ENCODE measurements around the gene CLEC4M. TPM values are rescaled to one million over a fixed set of nuclear protein-coding genes. Genes with fewer than 3 reads are reported as not detected.
A peak's percentile ranks its signal among the peaks of the same experiment; 100 is the strongest.

The CLEC4M gene
- total and polyA plus RNA-seq, 2 donors from 2014 or later, result 0.54 TPM; not detected in 1

- Histone ChIP-seq H3K36me3 (ENCODE audit: control insufficient read depth in 2 of 3, insufficient read depth in 3 of 3, low read length in 3 of 3) (no peaks in the 10 kb centered on the region), H3K27ac (ENCODE audit: low read depth in 2 of 2, low read length in 2 of 2) (no peak overlapping the region), H3K9ac (ENCODE audit: low read length in 3 of 3) (no peak overlapping the region), H3K4me1 (ENCODE audit: control insufficient read depth in 2 of 3, insufficient read depth in 2 of 3, low read depth in 1 of 3, low read length in 3 of 3) (no peaks in the 10 kb centered on the region), H3K27me3 (ENCODE audit: control insufficient read depth, insufficient read depth, low read length) (no peaks in the 10 kb centered on the region), H3K9me3 (ENCODE audit: control insufficient read depth in 2 of 3, insufficient read depth in 1 of 3, low read length in 3 of 3) (no peaks in the 10 kb centered on the region), H3K4me3 (ENCODE audit: low read length in 3 of 3) (no peak overlapping the region)
- no peak for TF ChIP-seq CTCF (IDR thresholded peaks at IDR 0.05; ENCODE audit: borderline replicate concordance, extremely low read depth, insufficient read depth)
- FAIRE-seq, result no peak
- no peak for DNase-seq
- intact Hi-C loops (cut with DNase I), result no loop called here
Measured at GRCh38 chr19:7795555-7796161, 32.6 kb downstream of the CLEC4M start.

- Histone ChIP-seq H3K4me3 (ENCODE audit: low read length in 3 of 3) (no peak overlapping the region), H3K4me1 (ENCODE audit: control insufficient read depth in 2 of 3, insufficient read depth in 2 of 3, low read depth in 1 of 3, low read length in 3 of 3) (no peaks in the 10 kb centered on the region), H3K27ac (ENCODE audit: low read depth in 2 of 2, low read length in 2 of 2) (no peak overlapping the region), H3K36me3 (ENCODE audit: control insufficient read depth in 2 of 3, insufficient read depth in 3 of 3, low read length in 3 of 3) (no peaks in the 10 kb centered on the region), H3K9ac (ENCODE audit: low read length in 3 of 3) (peak overlapping the region in 1 of 3 donors; percentile 19), H3K9me3 (ENCODE audit: control insufficient read depth in 2 of 3, insufficient read depth in 1 of 3, low read length in 3 of 3) (peaks cover 0 to 2% (median 0%) of the 10 kb centered on the region in 3 donors), H3K27me3 (ENCODE audit: control insufficient read depth, insufficient read depth, low read length) (no peaks in the 10 kb centered on the region)
- peak; percentile 65 for TF ChIP-seq CTCF (IDR thresholded peaks at IDR 0.05; ENCODE audit: borderline replicate concordance, extremely low read depth, insufficient read depth)
- DNase-seq (peak; percentile 80 to 93 (median 84)), FAIRE-seq (peak; percentile 88)
- intact Hi-C loops (cut with DNase I), result no loop called here
Measured at GRCh38 chr19:7799640-7800355, 36.8 kb downstream of the CLEC4M start.

GRCh38 chr19:7801020-7801570 lies 38.1 kb downstream of the CLEC4M start:
- DNase-seq, result no peak
- H3K27me3 ChIP-seq (ENCODE audit: control insufficient read depth, insufficient read depth, low read length), result no peaks in the 10 kb centered on the region
- no peak for FAIRE-seq
- intact Hi-C loops (cut with DNase I), result no loop called here
- H3K9ac ChIP-seq (ENCODE audit: low read length in 3 of 3), result no peak overlapping the region
- H3K27ac ChIP-seq (ENCODE audit: low read depth in 2 of 2, low read length in 2 of 2), result no peak overlapping the region
- peaks cover 0 to 2% (median 0%) of the 10 kb centered on the region in 3 donors for H3K9me3 ChIP-seq (ENCODE audit: control insufficient read depth in 2 of 3, insufficient read depth in 1 of 3, low read length in 3 of 3)
- TF ChIP-seq CTCF (IDR thresholded peaks at IDR 0.05; ENCODE audit: borderline replicate concordance, extremely low read depth, insufficient read depth), result no peak
- no peaks in the 10 kb centered on the region for H3K4me1 ChIP-seq (ENCODE audit: control insufficient read depth in 2 of 3, insufficient read depth in 2 of 3, low read depth in 1 of 3, low read length in 3 of 3)
- no peaks in the 10 kb centered on the region for H3K36me3 ChIP-seq (ENCODE audit: control insufficient read depth in 2 of 3, insufficient read depth in 3 of 3, low read length in 3 of 3)
- H3K4me3 ChIP-seq (ENCODE audit: low read length in 3 of 3), result no peak overlapping the region

Measured in kidney (tissue), 14 donors.